Upper lobe of left lung (tissue), 4 donors: ENCODE data around the gene LIAS.

ENCODE experiments used
- EP300 ChIP-seq, 4 donors: sonication (generic); formaldehyde crosslinking; IDR thresholded peaks; one replicate each; pipeline ENCODE4 v1.5.1; 2017; ENCODE audit warnings: antibody characterized with exemption in 4 of 4, control low read depth in 2 of 4
- POLR2A ChIP-seq, 4 donors: fragments of 450-650 bp; IDR thresholded peaks; one replicate each; pipeline ENCODE4 v1.5.1; 2016 to 2017; ENCODE audit warnings: antibody characterized with exemption in 4 of 4, mild to moderate bottlenecking in 2 of 4
- POLR2AphosphoS5 ChIP-seq, 2 donors: sonication (generic); formaldehyde crosslinking; IDR thresholded peaks; one replicate each; pipeline ENCODE4 v1.5.1; 2017; ENCODE audit warnings: antibody characterized with exemption in 2 of 2
- TF ChIP-seq, protein P1 (sequence below), 6 experiments: fragments of 450-650 bp in 4 of 6; fragments of 200-600 bp in 2 of 6; sonication (generic) in 2 of 6; IDR thresholded peaks; one replicate each; pipeline ENCODE4 v1.5.1; 2016 to 2019; ENCODE audit warnings: antibody characterized with exemption in 6 of 6

DNA sequence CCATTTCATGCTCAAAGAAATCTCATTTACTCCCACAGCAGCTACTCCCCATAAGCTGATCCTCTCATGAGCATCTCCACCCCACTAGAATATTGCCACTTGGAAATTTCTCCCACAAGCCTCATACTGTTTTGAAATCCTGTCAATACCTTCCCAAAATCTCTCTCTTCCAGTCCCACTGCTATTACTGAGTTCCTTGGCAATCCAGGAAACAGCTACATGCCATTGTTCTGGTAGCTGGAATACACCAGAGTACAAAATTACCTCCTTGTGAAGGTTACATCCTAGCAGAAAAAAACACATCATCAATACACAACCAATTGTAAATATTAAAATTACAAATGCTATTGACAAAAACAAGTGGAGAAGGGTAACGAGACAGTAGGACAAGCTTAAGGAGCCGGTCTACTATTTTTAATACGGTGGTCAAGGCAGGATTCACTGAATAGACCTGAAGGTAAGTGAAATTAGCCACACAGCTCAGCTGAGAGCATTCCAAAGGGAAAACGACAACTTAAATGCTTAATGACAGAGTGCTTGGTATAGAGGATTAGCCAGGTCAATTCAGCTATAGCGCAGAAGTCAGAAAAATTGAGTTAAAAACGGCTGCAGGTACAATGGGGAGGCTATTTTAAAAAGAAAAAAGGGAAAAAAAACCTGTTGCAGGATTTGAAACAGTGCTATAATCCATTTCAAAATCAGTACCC is 6.5 kb upstream of the LIAS start:
- TF ChIP-seq, protein P1, sequence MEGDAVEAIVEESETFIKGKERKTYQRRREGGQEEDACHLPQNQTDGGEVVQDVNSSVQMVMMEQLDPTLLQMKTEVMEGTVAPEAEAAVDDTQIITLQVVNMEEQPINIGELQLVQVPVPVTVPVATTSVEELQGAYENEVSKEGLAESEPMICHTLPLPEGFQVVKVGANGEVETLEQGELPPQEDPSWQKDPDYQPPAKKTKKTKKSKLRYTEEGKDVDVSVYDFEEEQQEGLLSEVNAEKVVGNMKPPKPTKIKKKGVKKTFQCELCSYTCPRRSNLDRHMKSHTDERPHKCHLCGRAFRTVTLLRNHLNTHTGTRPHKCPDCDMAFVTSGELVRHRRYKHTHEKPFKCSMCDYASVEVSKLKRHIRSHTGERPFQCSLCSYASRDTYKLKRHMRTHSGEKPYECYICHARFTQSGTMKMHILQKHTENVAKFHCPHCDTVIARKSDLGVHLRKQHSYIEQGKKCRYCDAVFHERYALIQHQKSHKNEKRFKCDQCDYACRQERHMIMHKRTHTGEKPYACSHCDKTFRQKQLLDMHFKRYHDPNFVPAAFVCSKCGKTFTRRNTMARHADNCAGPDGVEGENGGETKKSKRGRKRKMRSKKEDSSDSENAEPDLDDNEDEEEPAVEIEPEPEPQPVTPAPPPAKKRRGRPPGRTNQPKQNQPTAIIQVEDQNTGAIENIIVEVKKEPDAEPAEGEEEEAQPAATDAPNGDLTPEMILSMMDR (IDR thresholded peaks at IDR 0.05): no peak
- TF ChIP-seq POLR2AphosphoS5 (IDR thresholded peaks at IDR 0.05): no peak
- no peak for TF ChIP-seq EP300 (IDR thresholded peaks at IDR 0.05)
- TF ChIP-seq POLR2A (IDR thresholded peaks at IDR 0.05): no peak
